Measurements from ENCODE around the gene ZNF423.

The ZNF423 gene

GRCh38 chr16:49639739-49640431, 216.0 kb downstream of the ZNF423 start:
- no peak for DNase-seq (ENCODE audit: low read depth in 2 of 2)

- no peak for DNase-seq (ENCODE audit: low read depth in 2 of 2)
Measured at GRCh38 chr16:49638673-49639610, 217.0 kb downstream of the ZNF423 start.

GRCh38 chr16:49637933-49638672, 217.8 kb downstream of the ZNF423 start:
- DNase-seq (ENCODE audit: low read depth in 2 of 2): no peak

- no peak for DNase-seq (ENCODE audit: low read depth in 2 of 2)
Measured at GRCh38 chr16:49637511-49637910, 218.4 kb downstream of the ZNF423 start.

GRCh38 chr16:49636608-49637007, 219.3 kb downstream of the ZNF423 start:
- DNase-seq (ENCODE audit: low read depth in 2 of 2): no peak

- no peak for DNase-seq (ENCODE audit: low read depth in 2 of 2)
Measured at GRCh38 chr16:49635591-49636581, 220.0 kb downstream of the ZNF423 start.

GRCh38 chr16:49635009-49635350, 220.9 kb downstream of the ZNF423 start:
- no peak for DNase-seq (ENCODE audit: low read depth in 2 of 2)

GRCh38 chr16:49634235-49635008, 221.5 kb downstream of the ZNF423 start:
- DNase-seq (ENCODE audit: low read depth in 2 of 2): no peak

- DNase-seq (ENCODE audit: low read depth in 2 of 2): no peak
Measured at GRCh38 chr16:49632795-49633184, 223.1 kb downstream of the ZNF423 start.

GRCh38 chr16:49632086-49632794, 223.7 kb downstream of the ZNF423 start:
- DNase-seq (ENCODE audit: low read depth in 2 of 2): no peak

- DNase-seq (ENCODE audit: low read depth in 2 of 2): no peak
Measured at GRCh38 chr16:49631187-49632041, 224.5 kb downstream of the ZNF423 start.

GRCh38 chr16:49630783-49631182, 225.1 kb downstream of the ZNF423 start:
- no peak for DNase-seq (ENCODE audit: low read depth in 2 of 2)

GRCh38 chr16:49629851-49630250, 226.1 kb downstream of the ZNF423 start:
- DNase-seq (ENCODE audit: low read depth in 2 of 2): no peak

GRCh38 chr16:49628148-49628547, 227.8 kb downstream of the ZNF423 start:
- no peak for DNase-seq (ENCODE audit: low read depth in 2 of 2)

- DNase-seq (ENCODE audit: low read depth in 2 of 2): no peak
Measured at GRCh38 chr16:49625311-49626065, 230.4 kb downstream of the ZNF423 start.

GRCh38 chr16:49623501-49624266, 232.2 kb downstream of the ZNF423 start:
- DNase-seq (ENCODE audit: low read depth in 2 of 2): no peak
